ENCODE data around the gene CFAP119. TPM values are rescaled to one million over a fixed set of nuclear protein-coding genes. Genes with fewer than 3 reads are reported as not detected.

Gene CFAP119
- total and polyA plus RNA-seq, 2 donors (not counting 3 experiments of a cell fraction or from before 2014, with no cell fraction given) = 6.5 to 9.5 TPM

- peaks cover 60 to 69% of the 10 kb centered on the region in 2 experiments for H3K36me3 ChIP-seq (ENCODE audit: control insufficient read depth in 2 of 2, extremely low read depth in 1 of 2, insufficient read depth in 2 of 2, low read length in 2 of 2)
- no peak overlapping the region for H3K9ac ChIP-seq (replicated peaks; ENCODE audit: extremely low read depth, insufficient read depth, low read length)
- ChIA-PET CTCF (no interaction called here), POLR2A (no interaction called here)
- intact Hi-C loops (cut with micrococcal nuclease) = no loop called here
- dilution Hi-C loops (cut with MboI; ENCODE audit: extremely low pct_ligation_motif_present, low sequenced_read_pairs) = no loop called here
- no peak overlapping the region for H3K27ac ChIP-seq (ENCODE audit: insufficient read depth, low read depth, low read length)
- TF ChIP-seq MYC (IDR thresholded peaks at IDR 0.05; ENCODE audit: low read depth, low read length) (no peak), EZH2 (IDR thresholded peaks at IDR 0.05; ENCODE audit: borderline replicate concordance, low read depth, low read length, severe bottlenecking) (no peak), GATA2 (IDR thresholded peaks at IDR 0.05; ENCODE audit: insufficient read depth, insufficient read length, low read depth, low read length) (no peak), MAX (IDR thresholded peaks at IDR 0.05; ENCODE audit: insufficient read depth, insufficient read length) (no peak), POLR2A (IDR thresholded peaks at IDR 0.05; ENCODE audit: low read depth, low read length) (no peak), POLR2AphosphoS5 (IDR thresholded peaks at IDR 0.05; ENCODE audit: insufficient read depth, low read depth, low read length) (no peak), CTCF (IDR thresholded peaks at IDR 0.05; ENCODE audit: extremely low read depth in 1 of 2, insufficient read depth in 1 of 2, low read depth in 1 of 2, low read length in 2 of 2) (no peak), JUN (IDR thresholded peaks at IDR 0.05; ENCODE audit: borderline replicate concordance, insufficient read depth, insufficient read length, low read depth) (no peak), FOS (IDR thresholded peaks at IDR 0.05; ENCODE audit: borderline replicate concordance, insufficient read depth, low read length) (no peak)
- peaks cover 10% of the 10 kb centered on the region for H3K79me2 ChIP-seq (ENCODE audit: control insufficient read depth, insufficient read depth, low read length)
- peaks cover 5% of the 10 kb centered on the region for H3K4me1 ChIP-seq (ENCODE audit: control insufficient read depth, extremely low read depth, insufficient read depth, low read length)
- no peaks in the 10 kb centered on the region for H4K20me1 ChIP-seq (replicated peaks; ENCODE audit: control insufficient read depth, extremely low read depth, insufficient read depth, low read length)
- FAIRE-seq = no peak
- no peaks in the 10 kb centered on the region for H3K9me3 ChIP-seq (replicated peaks; ENCODE audit: control insufficient read depth, insufficient read depth, low read length)
- DNase-seq (ENCODE audit: low read depth, low spot score) = no peak
- no peak overlapping the region for H2AFZ ChIP-seq (ENCODE audit: low read depth, low read length)
- no peaks in the 10 kb centered on the region for H3K9me1 ChIP-seq (replicated peaks; ENCODE audit: control insufficient read depth, extremely low read depth, insufficient read depth, low read length)
- no peak overlapping the region for H3K4me3 ChIP-seq (replicated peaks in 1 of 3; ENCODE audit: insufficient read depth in 1 of 3, low read depth in 1 of 3, low read length in 3 of 3)
- no peaks in the 10 kb centered on the region for H3K27me3 ChIP-seq (ENCODE audit: control insufficient read depth in 2 of 2, insufficient read depth in 2 of 2, low read length in 2 of 2)
- no TSS peak for BruUV-seq (replicated peaks)
- H3K4me2 ChIP-seq (ENCODE audit: insufficient read depth, low read length) = no peak overlapping the region
Measured at GRCh38 chr16:30710971-30711370, 50.9 kb downstream of the CFAP119 start.

Small RNA genes within 50 kb of the gene (small RNA-seq; reads per million reads assigned to genes)
- 0.88 reads per million for gene SNORA30 (ENCODE audit: insufficient read depth, insufficient read length, low read depth, low replicate concordance)

Other genes with a start within 250 kb of the CFAP119 start
- 24.7 and 25.1 TPM in 2 replicates for gene ZNF768, start 235.5 kb downstream of the CFAP119 start, total RNA-seq
- gene ZNF768, start 235.5 kb downstream of the CFAP119 start, polyA plus RNA-seq = 24.2 and 35.2 TPM in 2 replicates
- gene ZNF747, start 227.2 kb downstream of the CFAP119 start, total RNA-seq = 7.2 and 8.6 TPM in 2 replicates
- 6.4 and 7.0 TPM in 2 replicates for gene ZNF747, start 227.2 kb downstream of the CFAP119 start, polyA plus RNA-seq
- gene ZNF764, start 203.7 kb downstream of the CFAP119 start, total RNA-seq = 10.7 and 12.1 TPM in 2 replicates
- gene ZNF764, start 203.7 kb downstream of the CFAP119 start, polyA plus RNA-seq = 5.0 and 7.9 TPM in 2 replicates
- 10.5 and 10.9 TPM in 2 replicates for gene ZNF688, start 190.3 kb downstream of the CFAP119 start, total RNA-seq
- 5.4 and 7.5 TPM in 2 replicates for gene ZNF688, start 190.3 kb downstream of the CFAP119 start, polyA plus RNA-seq
- gene ZNF785, start 176.4 kb downstream of the CFAP119 start, total RNA-seq = 17.6 and 21.9 TPM in 2 replicates
- gene ZNF785, start 176.4 kb downstream of the CFAP119 start, polyA plus RNA-seq = 7.8 and 9.7 TPM in 2 replicates
- gene ZNF689, start 151.7 kb downstream of the CFAP119 start, total RNA-seq = 6.8 and 8.4 TPM in 2 replicates
- gene ZNF689, start 151.7 kb downstream of the CFAP119 start, polyA plus RNA-seq = 7.5 and 9.2 TPM in 2 replicates
- gene PRR14, start 111.1 kb downstream of the CFAP119 start, total RNA-seq = 57.0 and 70.0 TPM in 2 replicates
- gene PRR14, start 111.1 kb downstream of the CFAP119 start, polyA plus RNA-seq = 17.0 and 20.5 TPM in 2 replicates
- gene FBRS, start 103.6 kb downstream of the CFAP119 start, total RNA-seq = 68.6 and 72.5 TPM in 2 replicates
- 15.5 and 16.3 TPM in 2 replicates for gene FBRS, start 103.6 kb downstream of the CFAP119 start, polyA plus RNA-seq
- gene SRCAP, start 62.9 kb downstream of the CFAP119 start, total RNA-seq = 67.6 and 77.7 TPM in 2 replicates
- 9.7 and 11.0 TPM in 2 replicates for gene SRCAP, start 62.9 kb downstream of the CFAP119 start, polyA plus RNA-seq
- 33.0 and 34.1 TPM in 2 replicates for gene PHKG2, start 13.6 kb downstream of the CFAP119 start, total RNA-seq
- gene PHKG2, start 13.6 kb downstream of the CFAP119 start, polyA plus RNA-seq = 48.8 and 55.4 TPM in 2 replicates
- gene RNF40, start 260 bp upstream of the CFAP119 start, total RNA-seq = 97.0 and 102 TPM in 2 replicates
- gene RNF40, start 260 bp upstream of the CFAP119 start, polyA plus RNA-seq = 60.5 and 67.6 TPM in 2 replicates
- gene ZNF629, start 25.1 kb upstream of the CFAP119 start, total RNA-seq = 11.2 and 11.7 TPM in 2 replicates
- 5.2 and 5.6 TPM in 2 replicates for gene ZNF629, start 25.1 kb upstream of the CFAP119 start, polyA plus RNA-seq
- 38.3 and 39.5 TPM in 2 replicates for gene BCL7C, start 132.0 kb upstream of the CFAP119 start, total RNA-seq
- 30.2 and 33.7 TPM in 2 replicates for gene BCL7C, start 132.0 kb upstream of the CFAP119 start, polyA plus RNA-seq
- 1.4 and 1.5 TPM in 2 replicates for gene CTF1, start 134.6 kb upstream of the CFAP119 start, total RNA-seq
- gene CTF1, start 134.6 kb upstream of the CFAP119 start, polyA plus RNA-seq = 4.3 and 4.7 TPM in 2 replicates
- gene FBXL19, start 161.5 kb upstream of the CFAP119 start, total RNA-seq = 37.3 and 38.0 TPM in 2 replicates
- 22.1 and 29.5 TPM in 2 replicates for gene FBXL19, start 161.5 kb upstream of the CFAP119 start, polyA plus RNA-seq
- gene ORAI3, start 187.0 kb upstream of the CFAP119 start, total RNA-seq = 17.0 and 17.6 TPM in 2 replicates
- gene ORAI3, start 187.0 kb upstream of the CFAP119 start, polyA plus RNA-seq = 25.4 and 33.9 TPM in 2 replicates
- 21.3 and 25.6 TPM in 2 replicates for gene SETD1A, start 195.7 kb upstream of the CFAP119 start, total RNA-seq
- 3.4 and 3.5 TPM in 2 replicates for gene SETD1A, start 195.7 kb upstream of the CFAP119 start, polyA plus RNA-seq
- gene HSD3B7, start 223.1 kb upstream of the CFAP119 start, total RNA-seq = 2.9 and 3.5 TPM in 2 replicates
- 4.8 and 6.3 TPM in 2 replicates for gene HSD3B7, start 223.1 kb upstream of the CFAP119 start, polyA plus RNA-seq
- 0.07 and 0.11 TPM in 2 replicates for gene STX1B, start 248.6 kb upstream of the CFAP119 start, total RNA-seq
- 0.14 and 0.21 TPM in 2 replicates for gene STX1B, start 248.6 kb upstream of the CFAP119 start, polyA plus RNA-seq

Measured in endothelial cell of umbilical vein (primary cell).